K562 (cell line): Measurements from ENCODE around the gene ARSJ. TPM values are rescaled to one million over a fixed set of nuclear protein-coding genes. Genes with fewer than 3 reads are reported as not detected.

Experiments used
- ATAC-seq: fragments of 200-7000 bp; cut with Tn5 transposase; 3 replicates; pipeline ENCODE4 v1.9.1; 2020; ENCODE audit warnings: moderate library complexity
- BruUV-seq: library from RNA; stranded (reverse); fragments of 400-500 nt; replicated peaks from 2 replicates; lab custom pipeline; 2021; lab: Mats Ljungman, UMichigan
- CTCF ChIA-PET: fragments of 300-600 bp; formaldehyde crosslinking; extraction: SDS; loops from one replicate; lab custom pipeline; 2021; ENCODE audit warnings: low intra/inter-chr PET ratio; lab: Yijun Ruan, JAX
- POLR2A ChIA-PET: fragments of 300-600, 350-650 bp; sonication (Branson Sonifier 250); formaldehyde crosslinking; extraction: SDS; loops from one replicate; lab custom pipeline; 2021; ENCODE audit warnings: antibody characterized with exemption, inconsistent platforms; lab: Yijun Ruan, JAX
- DNase-seq, 4 experiments: peaks; one replicate each; pipeline versions ENCODE4 v3.0.0 to v3.0.0-alpha.2; 2011 to 2018; ENCODE audit warnings: low spot score in 3 of 4, mixed read lengths in 3 of 4; ENCODE audit errors: extremely low read depth in 1 of 4
- FAIRE-seq: peaks from 2 replicates; lab custom pipeline; 2011; peaks lifted over from hg19 to GRCh38; lab: Jason Lieb, UNC
- H2AFZ ChIP-seq: 2 replicates; pipeline ENCODE4 v1.6.0; 2011; ENCODE audit warnings: low read depth, low read length, control low read depth, inconsistent platforms
- H3K27ac ChIP-seq: fragments of 200-600 bp; 3 replicates; pipeline ENCODE4 v1.8.0; 2011; ENCODE audit warnings: low read depth, mild to moderate bottlenecking, control low read depth, inconsistent platforms, low read length, moderate library complexity, mixed read lengths; ENCODE audit errors: extremely low read depth
- H3K27me3 ChIP-seq, 2 experiments: fragments of 300-600 bp in 1 of 2; 2 replicates in 1 of 2; 3 replicates in 1 of 2; pipeline versions ENCODE4 v1.6.0 to v1.8.0; 2011; ENCODE audit warnings: inconsistent platforms in 2 of 2, low read length in 2 of 2, mild to moderate bottlenecking in 1 of 2, mixed read lengths in 1 of 2, moderate library complexity in 1 of 2; ENCODE audit not compliant: control insufficient read depth in 2 of 2, insufficient read depth in 2 of 2
- H3K36me3 ChIP-seq: fragments of 300-600 bp; 3 replicates; pipeline ENCODE4 v1.8.0; 2011; ENCODE audit warnings: mild to moderate bottlenecking, low read length, inconsistent platforms; ENCODE audit not compliant: control insufficient read depth, insufficient read depth
- H3K4me1 ChIP-seq, 2 experiments: fragments of 200-600 bp in 1 of 2; replicated peaks in 1 of 2; 2 replicates in 1 of 2; 3 replicates in 1 of 2; pipeline versions ENCODE4 v1.5.1 to v1.8.0; 2011; ENCODE audit warnings: inconsistent platforms in 2 of 2, low read length in 2 of 2, mild to moderate bottlenecking in 1 of 2, mixed read lengths in 1 of 2, moderate library complexity in 1 of 2; ENCODE audit not compliant: control insufficient read depth in 2 of 2, insufficient read depth in 2 of 2
- H3K4me2 ChIP-seq: 2 replicates; pipeline ENCODE4 v1.6.1; 2011; ENCODE audit warnings: low read length, control low read depth, inconsistent platforms, mixed read lengths; ENCODE audit not compliant: insufficient read depth
- H3K4me3 ChIP-seq: fragments of 200-600 bp; sonication (generic), shearing (Covaris generic); 2 replicates; pipeline ENCODE4 v1.5.1; 2016; ENCODE audit warnings: control low read depth, inconsistent platforms
- H3K79me2 ChIP-seq: fragments of 200-600 bp; 3 replicates; pipeline ENCODE4 v1.8.0; 2011; ENCODE audit warnings: low read length, inconsistent platforms; ENCODE audit not compliant: control insufficient read depth, insufficient read depth
- H3K9ac ChIP-seq, 2 experiments: 2 replicates each; pipeline versions ENCODE4 v1.6.0 to v1.6.1; 2011; ENCODE audit warnings: low read depth in 2 of 2, low read length in 2 of 2, control low read depth in 1 of 2, inconsistent platforms in 1 of 2, mild to moderate bottlenecking in 1 of 2, mixed read lengths in 1 of 2; ENCODE audit not compliant: insufficient read depth in 1 of 2
- H3K9me1 ChIP-seq: one replicate; pipeline ENCODE4 v1.6.0; 2011; ENCODE audit warnings: inconsistent platforms, mild to moderate bottlenecking, low read length, moderate library complexity; ENCODE audit not compliant: control insufficient read depth, insufficient read depth
- H3K9me3 ChIP-seq: replicated peaks from 2 replicates; pipeline ENCODE4 v1.5.1; 2011; ENCODE audit warnings: low read depth, low read length, inconsistent platforms; ENCODE audit not compliant: control insufficient read depth, insufficient read depth
- H4K20me1 ChIP-seq: replicated peaks from 2 replicates; pipeline ENCODE4 v1.6.1; 2011; ENCODE audit warnings: low read length, inconsistent platforms, mixed read lengths; ENCODE audit not compliant: control insufficient read depth, insufficient read depth
- GTF2F1 ChIP-seq: IDR thresholded peaks from 2 replicates; pipeline ENCODE4 v1.6.1; 2011; ENCODE audit warnings: low read depth, low read length, improper control_type of control experiment
- KLF1 ChIP-seq: fragments of 450-650 bp; IDR thresholded peaks from 2 replicates; pipeline ENCODE4 v1.6.1; 2016; ENCODE audit warnings: missing genetic modification characterization, missing compliant biosample characterization
- SOX6 ChIP-seq: fragments of 450-650 bp; IDR thresholded peaks from 2 replicates; pipeline ENCODE4 v1.6.1; 2014; ENCODE audit warnings: mild to moderate bottlenecking
- SREBF1 ChIP-seq: fragments of 150-350 bp; IDR thresholded peaks from 2 replicates; pipeline ENCODE4 v1.6.1; 2014; ENCODE audit warnings: antibody characterized with exemption, low read depth, low read length, borderline replicate concordance
- TCFL5 ChIP-seq: fragments of 250-450 bp; sonication (Bioruptor Pico); conservative IDR thresholded peaks from 2 replicates; pipeline ENCODE4 v1.6.1; 2021; ENCODE audit warnings: mild to moderate bottlenecking, moderate library complexity, matching md5 sums
- ZNF124 ChIP-seq: sonication (generic); formaldehyde crosslinking; IDR thresholded peaks from 2 replicates; pipeline ENCODE4 v1.8.1; 2022; ENCODE audit warnings: missing genetic modification reagents
- WGBS: fragments of 100-300 bp; shearing (Covaris generic); methylation state at CpG from one replicate; pipeline ENCODE4 v1.1.6; 2016; ENCODE audit warnings: low coverage, mixed read lengths; ENCODE audit not compliant: insufficient coverage; ENCODE audit errors: missing lambda C conversion rate; 5-methylcytosine and 5-hydroxymethylcytosine counted together
- in situ Hi-C: fragments of 300-500 bp; cut with MboI; formaldehyde crosslinking; loops from 4 replicates; pipeline ENCODE4 v1.15.0; 2018; ENCODE audit warnings: inconsistent platforms, mixed read lengths
- intact Hi-C: fragments of 100-400 bp; cut with micrococcal nuclease; formaldehyde crosslinking; loops from 2 replicates; pipeline ENCODE4 v1.14.2; 2022
- polyA plus RNA-seq, 8 experiments: library from polyadenylated mRNA; depleted of rRNA in 4 of 8; stranded (reverse) in 5 of 8; unstranded in 3 of 8; fragments of >200 nt; fragmentation: Nextera tagmentation in 2 of 8; fragmentation: Illumina TruSeq in 1 of 8; extraction: Ambion mirVana in 2 of 8; extraction: Trizol in 1 of 8; gene quantifications; 2 replicates each; pipeline versions ENCODE4 v1.2.1 to v1.2.3, GENCODE V29; 2011 to 2014; ENCODE audit warnings: inconsistent platforms in 1 of 8, missing spikeins in 1 of 8
- total RNA-seq, 7 experiments: library from RNA; depleted of rRNA in 6 of 7; stranded (reverse); fragments of >200 nt in 6 of 7; fragmentation: Illumina TruSeq in 2 of 7; extraction: Trizol in 2 of 7; gene quantifications; 2 replicates each; pipeline versions ENCODE4 v1.2.1 to v1.2.3, GENCODE V29; 2011 to 2021; ENCODE audit warnings: low replicate concordance in 1 of 7
- TF ChIP-seq, protein P1 (sequence below), 2 experiments: fragments of 450-650 bp; IDR thresholded peaks; 2 replicates each; pipeline ENCODE4 v1.6.1; 2016
- TF ChIP-seq, protein P2 (sequence below): fragments of 450-650 bp; IDR thresholded peaks from 2 replicates; pipeline ENCODE4 v1.6.1; 2016; ENCODE audit warnings: mild to moderate bottlenecking

Gene ARSJ
- total and polyA plus RNA-seq, 9 of the 15 experiments (the other 6 are each of a cell fraction or from before 2014, with no cell fraction given) = not detected

- POLR2A ChIA-PET = no interaction called here
- CTCF ChIA-PET = no interaction called here
Observed at GRCh38 chr4:113888006-113888405, 91.4 kb downstream of the ARSJ start.

More at GRCh38 chr4:113888006-113888405, 91.4 kb downstream of the ARSJ start:
- FAIRE-seq (no peak), ATAC-seq (no peak), DNase-seq (no peak)
- no peak overlapping the region for H3K9ac ChIP-seq
- no peak overlapping the region for H3K27ac ChIP-seq
- TF ChIP-seq, protein P1, sequence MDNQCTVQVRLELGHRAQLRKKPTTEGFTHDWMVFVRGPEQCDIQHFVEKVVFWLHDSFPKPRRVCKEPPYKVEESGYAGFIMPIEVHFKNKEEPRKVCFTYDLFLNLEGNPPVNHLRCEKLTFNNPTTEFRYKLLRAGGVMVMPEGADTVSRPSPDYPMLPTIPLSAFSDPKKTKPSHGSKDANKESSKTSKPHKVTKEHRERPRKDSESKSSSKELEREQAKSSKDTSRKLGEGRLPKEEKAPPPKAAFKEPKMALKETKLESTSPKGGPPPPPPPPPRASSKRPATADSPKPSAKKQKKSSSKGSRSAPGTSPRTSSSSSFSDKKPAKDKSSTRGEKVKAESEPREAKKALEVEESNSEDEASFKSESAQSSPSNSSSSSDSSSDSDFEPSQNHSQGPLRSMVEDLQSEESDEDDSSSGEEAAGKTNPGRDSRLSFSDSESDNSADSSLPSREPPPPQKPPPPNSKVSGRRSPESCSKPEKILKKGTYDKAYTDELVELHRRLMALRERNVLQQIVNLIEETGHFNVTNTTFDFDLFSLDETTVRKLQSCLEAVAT (IDR thresholded peaks at IDR 0.05) = no peak
- TF ChIP-seq TCFL5 (CRISPR knock-in tag) (no peak), SOX6 (no peak), SREBF1 (no peak), GTF2F1 (no peak), ZNF124 (no peak), KLF1 (no peak)
- TF ChIP-seq, protein P2, sequence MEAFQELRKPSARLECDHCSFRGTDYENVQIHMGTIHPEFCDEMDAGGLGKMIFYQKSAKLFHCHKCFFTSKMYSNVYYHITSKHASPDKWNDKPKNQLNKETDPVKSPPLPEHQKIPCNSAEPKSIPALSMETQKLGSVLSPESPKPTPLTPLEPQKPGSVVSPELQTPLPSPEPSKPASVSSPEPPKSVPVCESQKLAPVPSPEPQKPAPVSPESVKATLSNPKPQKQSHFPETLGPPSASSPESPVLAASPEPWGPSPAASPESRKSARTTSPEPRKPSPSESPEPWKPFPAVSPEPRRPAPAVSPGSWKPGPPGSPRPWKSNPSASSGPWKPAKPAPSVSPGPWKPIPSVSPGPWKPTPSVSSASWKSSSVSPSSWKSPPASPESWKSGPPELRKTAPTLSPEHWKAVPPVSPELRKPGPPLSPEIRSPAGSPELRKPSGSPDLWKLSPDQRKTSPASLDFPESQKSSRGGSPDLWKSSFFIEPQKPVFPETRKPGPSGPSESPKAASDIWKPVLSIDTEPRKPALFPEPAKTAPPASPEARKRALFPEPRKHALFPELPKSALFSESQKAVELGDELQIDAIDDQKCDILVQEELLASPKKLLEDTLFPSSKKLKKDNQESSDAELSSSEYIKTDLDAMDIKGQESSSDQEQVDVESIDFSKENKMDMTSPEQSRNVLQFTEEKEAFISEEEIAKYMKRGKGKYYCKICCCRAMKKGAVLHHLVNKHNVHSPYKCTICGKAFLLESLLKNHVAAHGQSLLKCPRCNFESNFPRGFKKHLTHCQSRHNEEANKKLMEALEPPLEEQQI = no peak
- WGBS = 0% methylated on average over 1 of the region's 1 CpG
- no TSS peak for BruUV-seq
- H3K9me1 ChIP-seq = no peaks in the 10 kb centered on the region
- no peaks in the 10 kb centered on the region for H3K4me1 ChIP-seq
- H2AFZ ChIP-seq = no peak overlapping the region
- no peaks in the 10 kb centered on the region for H3K27me3 ChIP-seq
- H4K20me1 ChIP-seq = no peaks in the 10 kb centered on the region
- H3K4me3 ChIP-seq = no peak overlapping the region
- no peaks in the 10 kb centered on the region for H3K9me3 ChIP-seq
- no peaks in the 10 kb centered on the region for H3K36me3 ChIP-seq
- no peak overlapping the region for H3K4me2 ChIP-seq
- no peaks in the 10 kb centered on the region for H3K79me2 ChIP-seq
- in situ Hi-C loops = no loop called here
- intact Hi-C loops = no loop called here
